DND-41 (cell line): Measurements from ENCODE around the gene RBBP6.

ENCODE experiments used
- ATAC-seq: fragments of 200-7000 bp; cut with Tn5 transposase; 3 replicates; pipeline ENCODE4 v1.9.1; 2021; ENCODE audit warnings: low read depth; ENCODE audit not compliant: insufficient read depth
- DNase-seq: peaks from one replicate; pipeline ENCODE4 v3.0.0-alpha.2; 2020
- H2AFZ ChIP-seq: 2 replicates; pipeline ENCODE4 v1.6.0; 2012; ENCODE audit warnings: low read depth, low read length
- H3K27ac ChIP-seq: 2 replicates; pipeline ENCODE4 v1.5.1; 2012; ENCODE audit warnings: low read length, inconsistent platforms
- H3K27me3 ChIP-seq: fragments of 200-600 bp; sonication (generic); 2 replicates; pipeline ENCODE4 v1.6.0; 2012; ENCODE audit warnings: low read length, mild to moderate bottlenecking, inconsistent platforms; ENCODE audit not compliant: insufficient read depth, poor library complexity
- H3K36me3 ChIP-seq: 2 replicates; pipeline ENCODE4 v1.5.1; 2012; ENCODE audit warnings: low read length, inconsistent platforms; ENCODE audit not compliant: insufficient read depth
- H3K4me1 ChIP-seq: 2 replicates; pipeline ENCODE4 v1.5.1; 2012; ENCODE audit warnings: mild to moderate bottlenecking, low read length; ENCODE audit not compliant: insufficient read depth
- H3K4me2 ChIP-seq: 2 replicates; pipeline ENCODE4 v1.6.0; 2012; ENCODE audit warnings: mild to moderate bottlenecking, moderate library complexity, low read length, inconsistent platforms; ENCODE audit not compliant: insufficient read depth
- H3K4me3 ChIP-seq, 2 experiments: fragments of 200-600 bp in 1 of 2; shearing (Covaris generic) in 1 of 2; 2 replicates each; pipeline ENCODE4 v1.5.1; 2012 to 2016; ENCODE audit warnings: inconsistent platforms in 2 of 2, low read length in 2 of 2, mild to moderate bottlenecking in 2 of 2, low read depth in 1 of 2, moderate library complexity in 1 of 2
- H3K79me2 ChIP-seq: 2 replicates; pipeline ENCODE4 v1.6.0; 2012; ENCODE audit warnings: low read length, inconsistent platforms; ENCODE audit not compliant: insufficient read depth
- H3K9ac ChIP-seq: 2 replicates; pipeline ENCODE4 v1.6.0; 2012; ENCODE audit warnings: low read depth, mild to moderate bottlenecking, inconsistent platforms, low read length, moderate library complexity
- H3K9me3 ChIP-seq: 2 replicates; pipeline ENCODE4 v1.5.1; 2012; ENCODE audit warnings: low read length, moderate library complexity, mild to moderate bottlenecking, inconsistent platforms; ENCODE audit not compliant: insufficient read depth, severe bottlenecking
- H4K20me1 ChIP-seq: 2 replicates; pipeline ENCODE4 v1.6.0; 2012; ENCODE audit warnings: low read length; ENCODE audit not compliant: insufficient read depth
- EZH2 ChIP-seq: IDR thresholded peaks from 3 replicates; pipeline ENCODE4 v1.6.1; 2012; ENCODE audit warnings: borderline replicate concordance, low read depth, mild to moderate bottlenecking, moderate library complexity, low read length, inconsistent platforms; ENCODE audit not compliant: severe bottlenecking
- TF ChIP-seq, protein P1 (sequence below): IDR thresholded peaks from 2 replicates; pipeline ENCODE4 v1.5.1; 2012; ENCODE audit warnings: borderline replicate concordance, low read length, moderate library complexity, mild to moderate bottlenecking; ENCODE audit not compliant: poor library complexity, severe bottlenecking; ENCODE audit errors: extremely low read depth

The RBBP6 gene

DNA sequence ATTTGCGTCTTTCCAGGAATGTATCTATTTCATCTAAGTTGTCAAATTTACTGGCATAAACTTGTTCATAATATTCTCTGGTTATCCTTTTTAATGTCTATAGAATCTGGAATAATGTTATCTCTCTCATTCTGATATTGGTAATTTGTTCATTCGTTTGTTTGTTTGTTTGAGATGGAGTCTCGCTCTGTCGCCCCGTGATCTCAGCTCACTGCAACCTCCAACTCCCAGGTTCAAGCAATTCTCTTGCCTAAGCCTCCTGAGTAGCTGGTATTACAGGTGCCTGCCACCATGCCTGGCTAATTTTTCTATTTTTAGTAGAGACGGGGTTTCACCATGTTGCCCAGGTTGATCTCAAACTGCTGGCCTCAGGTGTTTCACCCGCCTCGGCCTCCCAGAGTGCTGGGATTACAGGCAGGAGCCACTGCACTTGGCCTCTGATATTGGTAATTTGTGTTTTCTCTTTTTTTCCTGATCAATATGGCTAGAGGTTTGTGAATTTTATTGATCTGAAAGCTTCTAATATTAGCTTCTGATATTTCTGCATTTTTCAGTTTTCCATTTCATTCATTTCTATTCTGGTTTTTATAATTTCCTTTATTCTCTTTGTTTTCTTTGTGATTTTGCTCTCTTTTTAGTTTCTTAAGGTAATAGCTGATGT, 59.5 kb downstream of the RBBP6 start:
- H3K79me2 ChIP-seq: no peaks in the 10 kb centered on the region
- no peak overlapping the region for H3K4me2 ChIP-seq
- no peaks in the 10 kb centered on the region for H3K4me1 ChIP-seq
- no peaks in the 10 kb centered on the region for H3K9me3 ChIP-seq
- H3K36me3 ChIP-seq: no peaks in the 10 kb centered on the region
- no peak for DNase-seq
- no peak overlapping the region for H3K4me3 ChIP-seq
- TF ChIP-seq, protein P1, sequence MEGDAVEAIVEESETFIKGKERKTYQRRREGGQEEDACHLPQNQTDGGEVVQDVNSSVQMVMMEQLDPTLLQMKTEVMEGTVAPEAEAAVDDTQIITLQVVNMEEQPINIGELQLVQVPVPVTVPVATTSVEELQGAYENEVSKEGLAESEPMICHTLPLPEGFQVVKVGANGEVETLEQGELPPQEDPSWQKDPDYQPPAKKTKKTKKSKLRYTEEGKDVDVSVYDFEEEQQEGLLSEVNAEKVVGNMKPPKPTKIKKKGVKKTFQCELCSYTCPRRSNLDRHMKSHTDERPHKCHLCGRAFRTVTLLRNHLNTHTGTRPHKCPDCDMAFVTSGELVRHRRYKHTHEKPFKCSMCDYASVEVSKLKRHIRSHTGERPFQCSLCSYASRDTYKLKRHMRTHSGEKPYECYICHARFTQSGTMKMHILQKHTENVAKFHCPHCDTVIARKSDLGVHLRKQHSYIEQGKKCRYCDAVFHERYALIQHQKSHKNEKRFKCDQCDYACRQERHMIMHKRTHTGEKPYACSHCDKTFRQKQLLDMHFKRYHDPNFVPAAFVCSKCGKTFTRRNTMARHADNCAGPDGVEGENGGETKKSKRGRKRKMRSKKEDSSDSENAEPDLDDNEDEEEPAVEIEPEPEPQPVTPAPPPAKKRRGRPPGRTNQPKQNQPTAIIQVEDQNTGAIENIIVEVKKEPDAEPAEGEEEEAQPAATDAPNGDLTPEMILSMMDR: no peak
- no peak for TF ChIP-seq EZH2
- H3K9ac ChIP-seq: no peak overlapping the region
- no peak for ATAC-seq
- H4K20me1 ChIP-seq: no peaks in the 10 kb centered on the region
- H3K27ac ChIP-seq: no peak overlapping the region
- H3K27me3 ChIP-seq: no peaks in the 10 kb centered on the region
- no peak overlapping the region for H2AFZ ChIP-seq

- Histone ChIP-seq H3K4me2 (no peak overlapping the region), H3K36me3 (no peaks in the 10 kb centered on the region), H2AFZ (no peak overlapping the region), H4K20me1 (no peaks in the 10 kb centered on the region), H3K4me1 (no peaks in the 10 kb centered on the region), H3K79me2 (no peaks in the 10 kb centered on the region), H3K9me3 (no peaks in the 10 kb centered on the region), H3K4me3 (no peak overlapping the region), H3K9ac (no peak overlapping the region), H3K27me3 (peaks cover 5% of the 10 kb centered on the region), H3K27ac (no peak overlapping the region)
- DNase-seq (no peak), ATAC-seq (no peak)
- TF ChIP-seq EZH2: no peak
- TF ChIP-seq, protein P1: no peak
Observed at GRCh38 chr16:24609417-24609739, 70.0 kb downstream of the RBBP6 start.

- ATAC-seq (no peak), DNase-seq (no peak)
- no peak overlapping the region for H3K9ac ChIP-seq
- no peaks in the 10 kb centered on the region for H3K36me3 ChIP-seq
- no peaks in the 10 kb centered on the region for H3K79me2 ChIP-seq
- TF ChIP-seq, protein P1: no peak
- TF ChIP-seq EZH2: no peak
- no peak overlapping the region for H3K4me3 ChIP-seq
- peaks cover 5% of the 10 kb centered on the region for H3K27me3 ChIP-seq
- H3K9me3 ChIP-seq: no peaks in the 10 kb centered on the region
- H3K4me1 ChIP-seq: no peaks in the 10 kb centered on the region
- no peaks in the 10 kb centered on the region for H4K20me1 ChIP-seq
- H3K4me2 ChIP-seq: no peak overlapping the region
- H3K27ac ChIP-seq: no peak overlapping the region
- H2AFZ ChIP-seq: no peak overlapping the region
Observed at GRCh38 chr16:24609740-24610415, 70.5 kb downstream of the RBBP6 start.

DNA sequence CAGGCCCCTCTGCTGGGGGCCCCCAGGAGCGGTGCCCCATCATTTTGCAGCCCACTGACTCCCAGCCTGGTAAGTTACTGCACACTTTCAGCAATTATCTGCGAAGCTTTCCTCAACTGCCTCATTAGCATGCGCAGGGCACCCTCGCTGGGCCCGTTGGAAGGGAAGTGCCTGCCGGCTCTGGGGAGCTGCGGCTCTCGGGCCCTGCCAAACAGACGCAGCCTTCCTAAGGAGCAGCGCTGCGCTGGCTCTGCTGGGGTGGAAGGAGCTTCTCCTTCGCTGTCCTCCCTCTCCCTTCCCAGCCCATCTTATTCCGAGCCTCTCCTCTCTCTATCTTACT, 71.0 kb downstream of the RBBP6 start:
- no peak for ATAC-seq
- no peaks in the 10 kb centered on the region for H3K79me2 ChIP-seq
- DNase-seq: no peak
- H3K27ac ChIP-seq: no peak overlapping the region
- H3K4me2 ChIP-seq: no peak overlapping the region
- H3K36me3 ChIP-seq: no peaks in the 10 kb centered on the region
- no peak for TF ChIP-seq EZH2
- TF ChIP-seq, protein P1: no peak
- H3K27me3 ChIP-seq: peaks cover 5% of the 10 kb centered on the region
- H3K9me3 ChIP-seq: no peaks in the 10 kb centered on the region
- no peak overlapping the region for H2AFZ ChIP-seq
- no peak overlapping the region for H3K9ac ChIP-seq
- no peaks in the 10 kb centered on the region for H4K20me1 ChIP-seq
- H3K4me3 ChIP-seq: no peak overlapping the region
- no peaks in the 10 kb centered on the region for H3K4me1 ChIP-seq
